SK-MEL-5 (cell line): Measurements from ENCODE around the gene PKNOX2. TPM values are rescaled to one million over a fixed set of nuclear protein-coding genes. Genes with fewer than 3 reads are reported as not detected.
"Not testable (repeated sequence)": the region's sequence is repeated elsewhere in the genome, so short reads cannot be mapped to it uniquely, and the experiment has no call there.

Experiments
- DNase-seq: peaks from one replicate; pipeline ENCODE4 v3.0.0-alpha.2; 2016; ENCODE audit warnings: low read depth, low spot score
- in situ Hi-C: cut with HindIII; loops from 2 replicates; pipeline ENCODE4 v1.10.0; 2016; ENCODE audit warnings: low sequenced_read_pairs, high pct_unique_total_duplicates, low pct_unique_long_range_greater_than_20kb
- total RNA-seq: library from RNA; depleted of rRNA; stranded (reverse); fragments of >200 nt; shearing (Covaris generic); gene quantifications from 2 replicates; pipeline ENCODE4 v1.2.3, GENCODE V29; 2014

Gene PKNOX2
- total RNA-seq, 1 experiment from 2014 or later: 1.6 TPM

DNA sequence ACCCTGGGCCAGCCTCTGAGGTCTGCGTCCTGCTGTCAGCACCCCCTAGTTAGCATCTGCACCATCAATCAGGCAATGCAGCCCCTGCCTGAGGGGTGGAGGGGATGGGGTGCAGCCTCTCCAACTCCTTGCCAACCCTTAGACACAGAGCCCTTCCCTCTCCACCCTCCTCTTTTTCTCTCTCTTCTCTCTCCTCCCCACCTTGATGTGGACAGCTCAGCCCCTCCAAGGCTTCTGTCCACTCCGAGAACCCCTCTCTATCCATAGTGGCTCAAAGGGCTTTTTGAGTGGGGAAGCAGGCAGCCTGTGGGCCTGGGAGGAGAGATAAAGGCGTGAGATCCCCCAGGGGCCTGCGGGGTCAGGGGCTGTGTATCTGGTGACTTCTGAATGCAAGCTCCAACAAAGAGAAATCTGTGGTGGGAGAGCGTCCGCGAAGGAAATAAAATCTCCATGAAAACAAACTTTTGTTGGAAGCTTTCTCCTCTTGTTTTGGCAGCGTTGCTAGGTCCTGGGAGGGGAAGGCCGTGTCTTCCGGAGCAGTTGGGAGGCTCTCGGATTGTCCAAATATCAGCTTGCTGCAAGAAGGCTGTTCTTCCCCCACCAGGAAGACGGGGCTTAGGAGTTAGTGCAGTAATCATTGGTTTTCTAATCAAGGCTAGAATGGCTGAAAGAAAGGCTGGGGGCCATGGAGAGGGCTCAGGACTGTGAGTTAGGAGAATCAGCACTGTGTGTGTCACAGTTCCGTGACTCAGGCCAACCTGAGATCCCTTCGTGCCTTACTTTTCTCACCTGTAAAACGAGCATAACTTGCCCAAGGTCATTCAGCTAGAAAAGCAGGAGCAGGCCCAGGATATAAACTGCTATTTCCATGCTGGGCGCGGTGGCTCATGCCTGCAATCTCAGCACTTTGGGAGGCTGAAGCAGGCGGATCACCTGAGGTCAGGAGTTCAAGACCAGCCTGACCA lies 50.3 kb downstream of the PKNOX2 start:
- in situ Hi-C loops: no loop called here
- peak; percentile 91 for DNase-seq

DNA sequence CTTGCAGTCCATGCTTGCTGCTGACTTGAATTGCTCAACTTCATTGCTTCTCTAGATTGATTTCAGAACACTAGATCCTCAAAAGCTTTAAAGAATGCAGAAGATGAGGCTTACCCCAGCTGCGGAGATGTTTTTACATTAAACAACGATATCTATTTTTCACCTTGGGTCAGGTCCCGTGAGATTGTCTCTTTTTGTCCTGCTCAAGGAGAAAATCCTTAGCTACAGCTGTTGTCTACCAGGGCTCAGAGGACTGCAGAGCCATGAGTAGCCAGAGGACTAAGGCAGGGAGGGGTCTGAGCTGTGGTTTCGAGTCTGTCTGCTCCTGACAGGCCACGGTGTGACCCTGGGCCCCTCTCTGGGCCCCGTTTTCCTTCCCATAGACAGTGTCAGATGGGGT lies 51.4 kb downstream of the PKNOX2 start:
- in situ Hi-C loops: no loop called here
- DNase-seq: no peak

DNA sequence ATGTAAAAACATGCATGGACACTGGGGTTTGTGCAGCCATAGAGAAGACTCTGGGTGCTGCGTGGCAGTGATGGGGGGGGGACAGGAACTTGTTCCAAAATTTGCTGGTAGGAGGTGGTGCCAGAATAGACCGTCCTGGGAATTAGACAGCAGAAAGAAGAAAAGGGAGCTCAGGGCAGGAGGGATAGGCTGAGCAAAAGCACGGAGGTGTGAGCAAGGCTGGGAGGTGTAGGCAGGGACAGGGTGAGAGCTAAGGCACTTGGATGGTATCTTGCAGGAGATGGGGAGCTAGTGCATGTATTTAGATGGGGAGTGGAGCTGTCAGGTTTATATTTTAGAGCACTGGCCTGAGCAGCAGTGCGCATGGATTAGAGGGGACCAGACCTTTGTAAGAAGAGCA lies 53.8 kb downstream of the PKNOX2 start:
- no peak for DNase-seq
- in situ Hi-C loops: no loop called here

DNA sequence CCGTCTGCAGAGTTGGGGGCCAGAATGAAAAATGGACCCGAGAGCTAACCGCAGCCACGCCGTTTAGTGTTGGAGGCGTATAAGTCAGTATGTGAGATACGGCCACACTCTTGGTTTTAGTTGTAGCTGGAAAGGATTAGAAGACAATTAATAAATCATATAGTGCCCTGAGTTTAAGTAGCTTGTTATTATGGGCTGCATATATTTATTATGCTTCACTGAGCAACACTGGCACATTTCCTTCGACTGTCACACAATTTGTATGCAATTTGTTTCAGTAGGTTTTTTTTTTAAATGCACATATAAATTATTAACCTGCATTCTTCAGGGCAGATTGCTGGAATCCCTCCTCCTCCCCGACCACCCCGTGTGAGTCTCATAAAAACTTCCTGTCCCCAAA lies 56.9 kb downstream of the PKNOX2 start:
- in situ Hi-C loops: no loop called here
- no peak for DNase-seq

DNA sequence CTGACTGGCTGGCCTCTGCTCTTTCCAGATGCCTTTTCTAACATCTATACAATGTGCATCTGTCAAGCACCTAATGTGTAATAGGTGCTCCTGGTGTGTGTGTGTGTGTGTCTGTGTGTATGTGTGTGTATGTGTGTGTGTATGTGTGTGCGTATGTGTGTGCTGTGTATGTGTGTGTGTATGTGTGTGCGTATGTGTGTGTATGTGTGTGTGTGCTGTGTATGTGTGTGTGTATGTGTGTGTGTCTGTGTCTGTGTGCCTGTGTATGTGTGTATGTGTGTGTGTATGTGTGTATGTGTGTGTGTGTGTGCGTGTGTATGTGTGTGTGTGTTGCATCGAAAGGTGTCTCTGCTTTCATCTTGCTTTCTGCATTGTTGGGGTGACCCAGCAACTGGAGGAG lies 57.9 kb downstream of the PKNOX2 start:
- DNase-seq: no peak
- in situ Hi-C loops: no loop called here

DNA sequence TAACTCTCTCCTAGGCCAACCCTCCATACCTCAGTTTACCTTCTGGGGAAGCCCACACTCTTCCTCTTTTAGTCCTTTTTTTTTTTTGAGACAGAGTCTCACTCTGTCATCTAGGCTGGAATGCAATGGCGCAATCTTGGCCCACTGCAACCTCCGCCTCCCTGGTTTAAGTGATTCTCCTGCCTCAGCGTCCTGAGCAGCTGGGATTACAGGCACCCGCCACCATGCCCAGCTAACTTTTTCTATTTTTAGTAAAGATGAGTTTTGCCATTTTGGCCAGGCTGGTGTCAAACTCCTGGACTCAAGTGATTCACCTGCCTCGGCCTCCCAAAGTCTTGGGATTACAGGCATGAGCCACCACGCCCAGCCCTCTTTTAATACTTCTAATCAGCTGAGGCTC lies 58.6 kb downstream of the PKNOX2 start:
- in situ Hi-C loops, DNase-seq: not testable (repeated sequence)

DNA sequence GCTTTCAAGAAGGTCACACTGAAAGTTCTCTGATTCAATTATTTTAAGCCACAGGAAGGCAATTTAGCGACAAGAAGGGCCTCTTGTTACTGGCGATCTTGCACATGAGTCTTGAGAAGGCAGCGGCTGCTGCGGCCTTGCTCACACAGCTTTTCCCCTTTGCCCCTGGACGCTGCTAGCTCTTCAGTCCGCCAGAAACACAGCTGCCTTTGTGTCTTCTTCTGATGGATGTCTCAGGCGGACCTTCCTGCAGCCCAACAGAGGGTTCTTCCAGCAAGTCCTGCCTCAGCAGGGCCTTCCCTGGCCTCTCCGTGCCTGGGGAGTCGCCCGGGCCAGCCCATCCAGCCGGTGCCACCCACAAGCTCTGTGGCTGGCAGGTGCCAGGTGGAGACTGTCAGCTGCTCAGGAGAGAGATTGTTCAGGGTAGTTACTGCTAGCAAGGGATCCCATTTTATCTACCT lies 59.4 kb downstream of the PKNOX2 start:
- DNase-seq: peak; percentile 37
- in situ Hi-C loops: no loop called here

DNA sequence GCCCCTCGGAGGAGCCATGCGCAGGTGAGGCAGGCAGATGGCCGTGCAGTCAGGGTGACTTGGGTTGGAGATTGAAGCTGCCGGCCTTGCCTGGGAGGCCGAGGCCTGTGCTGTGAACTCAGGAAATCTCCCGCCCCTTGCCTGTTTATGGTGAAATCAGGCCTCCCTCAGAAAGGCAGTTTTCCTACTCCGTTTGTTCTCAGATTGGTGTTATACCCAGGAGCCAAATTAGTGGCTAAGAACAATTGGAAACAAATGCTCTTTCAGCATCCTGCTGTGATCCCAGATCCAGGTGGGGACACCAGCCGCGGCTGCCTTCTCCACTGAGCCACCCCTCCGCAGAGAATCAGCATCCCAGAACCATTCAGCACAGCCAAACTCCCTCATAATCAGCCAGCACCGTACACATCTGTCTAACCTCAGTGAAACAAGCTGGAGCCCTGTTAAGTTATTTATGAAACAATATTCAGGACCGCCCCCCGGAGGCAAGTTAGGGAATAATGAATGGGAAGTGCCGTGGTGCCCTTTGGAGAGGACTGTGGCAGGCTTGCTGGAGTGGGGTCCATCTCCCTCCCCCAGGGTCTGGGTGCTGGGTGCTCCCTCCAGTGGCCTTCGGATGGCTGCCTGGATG lies 60.0 kb downstream of the PKNOX2 start:
- peak; percentile 57 for DNase-seq
- in situ Hi-C loops: no loop called here

DNA sequence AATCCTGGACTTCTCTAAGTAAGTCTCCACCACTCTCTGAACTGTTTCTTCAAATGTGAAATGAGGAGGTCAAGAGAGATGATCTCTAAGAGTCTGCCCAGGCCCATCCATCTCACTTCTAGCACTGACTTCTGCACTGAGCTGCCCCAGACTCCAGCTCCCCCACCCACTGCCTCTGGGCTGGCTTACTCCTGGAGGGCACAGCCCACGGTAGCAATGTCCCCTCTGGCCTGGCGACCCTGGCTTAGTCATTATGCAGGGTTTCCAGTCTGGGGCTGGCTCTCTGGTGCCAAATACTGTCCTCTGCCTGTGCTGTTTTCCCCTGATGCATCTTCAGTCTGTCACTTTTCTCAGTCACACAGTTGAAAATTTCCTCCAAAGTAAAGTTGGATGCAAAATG lies 60.9 kb downstream of the PKNOX2 start:
- in situ Hi-C loops: no loop called here
- DNase-seq: no peak

DNA sequence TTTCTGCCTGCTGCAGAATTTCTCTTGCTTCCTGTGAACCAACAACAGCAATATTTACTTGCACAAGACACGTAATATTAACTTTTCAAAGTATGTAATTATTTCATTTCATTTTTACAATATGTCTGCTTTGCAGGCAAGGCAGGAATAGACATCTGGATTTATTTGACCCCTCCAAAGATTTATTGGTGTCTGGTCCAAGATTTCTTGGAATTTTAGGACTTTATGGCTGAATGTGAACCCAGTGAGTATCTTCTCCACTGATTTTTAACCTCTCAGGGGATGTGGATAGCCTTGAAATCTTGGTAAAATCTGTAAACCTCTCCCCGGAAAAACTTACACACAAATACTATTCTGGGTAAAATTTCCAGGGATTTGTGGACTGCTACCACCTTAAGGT lies 61.5 kb downstream of the PKNOX2 start:
- no peak for DNase-seq
- in situ Hi-C loops: no loop called here

DNA sequence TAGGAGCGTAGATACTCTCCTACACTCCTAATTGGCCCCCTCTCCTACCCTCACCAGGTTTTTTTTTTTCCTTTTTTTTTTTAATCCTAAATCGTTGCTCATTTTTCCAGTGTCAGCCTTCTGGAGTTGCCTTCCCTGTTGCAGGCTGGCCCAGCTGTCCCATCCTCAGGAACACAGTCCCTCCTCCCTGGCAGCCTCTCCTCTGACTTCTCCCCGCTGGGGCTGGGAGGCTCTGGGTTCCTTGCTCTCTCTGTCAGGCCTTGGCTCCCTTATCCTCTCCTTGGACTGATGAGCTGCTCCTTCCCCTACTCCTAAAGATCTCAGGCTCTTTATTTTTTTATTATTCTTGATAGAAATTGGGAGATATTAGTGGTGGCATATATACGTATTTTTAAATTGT lies 62.2 kb downstream of the PKNOX2 start:
- in situ Hi-C loops: no loop called here
- DNase-seq: no peak

DNA sequence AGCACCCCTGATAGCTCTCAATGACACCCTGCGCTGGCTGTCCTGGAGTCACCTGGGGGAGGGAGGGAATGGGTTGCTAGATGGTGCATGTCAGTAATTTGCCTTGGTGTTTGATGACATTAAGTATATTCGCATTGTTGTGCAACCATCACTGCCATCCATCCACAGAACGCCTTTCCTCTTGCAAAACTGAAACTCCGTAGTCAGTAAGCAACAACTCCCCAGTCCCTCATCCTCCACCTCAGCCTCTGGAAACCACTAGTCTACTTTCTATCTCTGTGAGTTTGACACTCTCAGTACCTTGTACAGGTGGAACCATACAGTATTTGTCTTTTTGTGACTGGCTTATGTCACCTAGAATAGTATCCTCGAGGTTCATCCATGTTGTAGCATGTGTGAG lies 62.6 kb downstream of the PKNOX2 start:
- in situ Hi-C loops: no loop called here
- no peak for DNase-seq

DNA sequence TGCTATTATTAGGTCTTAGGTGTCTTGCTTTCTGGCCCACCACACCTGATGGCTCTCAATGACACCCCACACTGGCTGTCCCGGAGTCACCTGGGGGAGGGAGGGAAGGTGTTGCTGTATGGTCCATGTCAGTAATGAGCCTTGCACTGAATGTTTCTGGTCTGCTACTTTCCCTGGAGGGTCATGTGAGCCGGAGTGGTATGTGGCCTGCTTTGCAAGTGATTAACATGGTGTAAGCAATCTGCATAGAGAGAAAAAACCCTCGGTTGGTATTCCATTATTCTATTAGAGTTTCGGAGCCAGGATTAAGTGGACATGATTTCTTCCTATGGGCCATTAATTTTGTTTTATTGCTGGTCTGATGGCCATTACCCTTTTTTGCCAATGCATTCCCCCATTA lies 63.9 kb downstream of the PKNOX2 start:
- no peak for DNase-seq
- in situ Hi-C loops: no loop called here

DNA sequence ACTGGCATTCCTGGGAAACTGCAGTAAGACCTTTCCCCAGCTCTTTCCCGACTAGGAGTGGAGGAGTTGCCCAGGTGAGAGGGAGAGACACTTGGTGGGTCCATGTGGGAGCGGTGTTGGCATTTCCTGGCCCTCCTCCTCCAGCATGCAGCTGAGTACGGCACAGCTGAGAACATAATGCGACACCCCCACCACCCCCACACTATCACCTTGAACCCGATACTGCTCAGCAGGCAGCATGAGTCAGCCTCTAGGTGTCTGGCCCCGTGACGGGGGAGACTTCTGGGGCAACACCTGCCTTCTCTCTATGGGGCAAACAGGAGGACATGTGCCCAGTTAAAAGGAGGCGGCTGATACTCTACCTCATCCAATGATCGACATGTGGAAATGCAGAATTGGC lies 64.4 kb downstream of the PKNOX2 start:
- in situ Hi-C loops: no loop called here

DNA sequence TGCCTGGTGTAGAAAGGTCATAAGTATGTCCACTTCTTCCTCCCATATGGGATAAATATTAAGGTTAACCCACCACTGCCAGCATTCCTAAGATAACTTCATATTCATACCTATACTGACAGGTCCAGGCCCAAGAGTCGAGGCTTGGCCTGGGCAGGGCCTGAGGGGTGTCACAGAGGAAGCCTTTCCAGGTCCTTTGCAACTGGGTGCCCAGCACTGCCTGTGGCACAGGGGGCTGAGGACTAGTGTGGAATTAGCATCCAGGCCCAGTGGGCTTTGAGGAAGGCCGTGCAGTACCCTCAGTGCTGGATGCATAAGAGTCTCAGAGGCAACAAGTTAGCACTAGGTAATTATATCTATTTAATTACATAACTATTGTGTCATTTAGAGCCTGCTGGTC lies 65.4 kb downstream of the PKNOX2 start:
- in situ Hi-C loops: no loop called here
- no peak for DNase-seq

More for the DNA sequence above, 64.4 kb downstream of the PKNOX2 start:
- no peak for DNase-seq

DNA sequence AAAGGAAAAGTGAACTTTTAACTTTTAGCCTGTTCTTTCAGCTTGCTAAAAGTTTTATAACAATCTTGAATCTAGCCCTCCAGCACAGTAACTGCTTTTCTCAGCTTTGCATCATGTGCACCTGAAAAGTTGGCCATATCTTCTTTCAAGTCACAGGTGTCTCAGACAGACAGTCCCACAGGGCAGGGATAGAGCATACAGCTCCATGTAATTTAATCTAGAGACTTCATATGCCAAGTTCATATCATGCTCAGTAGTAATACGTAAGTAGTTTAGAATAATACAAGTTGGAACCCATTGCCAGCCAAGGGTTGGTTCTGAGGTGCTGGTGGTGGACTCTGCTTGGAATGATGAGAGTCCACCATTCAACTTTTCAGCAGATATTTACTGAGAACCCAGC lies 68.6 kb downstream of the PKNOX2 start:
- in situ Hi-C loops: no loop called here
- no peak for DNase-seq

DNA sequence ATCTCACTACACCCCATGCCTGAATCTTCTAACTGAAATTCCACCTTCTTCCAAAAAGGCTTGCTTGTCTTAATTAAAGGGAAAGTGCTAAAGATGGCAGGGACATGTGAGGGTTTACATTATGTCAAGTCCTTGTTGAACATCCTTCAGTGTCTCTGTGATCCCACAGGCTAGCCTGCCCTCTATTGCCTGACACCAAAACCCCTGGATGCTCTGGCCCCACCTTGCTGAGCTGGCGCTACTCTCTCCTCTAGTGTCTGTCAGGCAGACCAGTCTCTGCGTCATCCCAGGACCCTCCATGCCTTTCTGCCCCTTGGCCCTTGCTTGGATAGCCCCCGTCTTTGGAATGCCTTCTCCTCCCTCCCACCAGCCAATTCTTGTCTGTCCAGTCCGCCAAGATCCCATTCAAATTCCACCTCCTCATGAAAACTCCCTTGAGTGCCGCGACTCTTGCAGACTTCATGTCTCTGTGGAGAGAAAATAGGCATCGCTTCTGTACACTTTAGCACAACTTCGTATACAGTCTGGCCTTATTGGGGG lies 69.3 kb downstream of the PKNOX2 start:
- in situ Hi-C loops: no loop called here
- DNase-seq: no peak

DNA sequence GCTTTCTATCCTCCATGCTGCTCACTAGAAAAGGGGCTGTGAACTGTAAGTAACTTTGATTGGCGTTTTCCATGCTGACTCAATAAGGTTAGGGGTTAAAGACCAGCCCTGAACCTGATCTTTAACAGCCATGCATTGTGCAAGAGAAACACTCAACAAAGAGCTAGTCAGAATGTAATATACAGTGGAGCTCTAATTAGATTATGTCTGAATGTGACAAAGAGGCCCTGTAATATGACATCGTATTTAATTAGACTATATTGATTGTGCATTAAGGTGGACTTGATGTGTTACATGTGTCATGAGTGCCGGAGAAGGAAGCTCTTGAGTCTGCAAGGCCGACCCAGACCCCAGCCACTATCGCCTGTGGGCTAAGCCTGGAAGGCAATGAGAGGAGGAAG lies 70.5 kb downstream of the PKNOX2 start:
- in situ Hi-C loops: no loop called here
- DNase-seq: no peak
